ENCODE measurements around the gene GTPBP6. TPM values are rescaled to one million over a fixed set of nuclear protein-coding genes. Genes with fewer than 3 reads are reported as not detected.

GTPBP6 gene
- total RNA-seq, 1 experiment from 2014 or later: 41.6 TPM

DNA sequence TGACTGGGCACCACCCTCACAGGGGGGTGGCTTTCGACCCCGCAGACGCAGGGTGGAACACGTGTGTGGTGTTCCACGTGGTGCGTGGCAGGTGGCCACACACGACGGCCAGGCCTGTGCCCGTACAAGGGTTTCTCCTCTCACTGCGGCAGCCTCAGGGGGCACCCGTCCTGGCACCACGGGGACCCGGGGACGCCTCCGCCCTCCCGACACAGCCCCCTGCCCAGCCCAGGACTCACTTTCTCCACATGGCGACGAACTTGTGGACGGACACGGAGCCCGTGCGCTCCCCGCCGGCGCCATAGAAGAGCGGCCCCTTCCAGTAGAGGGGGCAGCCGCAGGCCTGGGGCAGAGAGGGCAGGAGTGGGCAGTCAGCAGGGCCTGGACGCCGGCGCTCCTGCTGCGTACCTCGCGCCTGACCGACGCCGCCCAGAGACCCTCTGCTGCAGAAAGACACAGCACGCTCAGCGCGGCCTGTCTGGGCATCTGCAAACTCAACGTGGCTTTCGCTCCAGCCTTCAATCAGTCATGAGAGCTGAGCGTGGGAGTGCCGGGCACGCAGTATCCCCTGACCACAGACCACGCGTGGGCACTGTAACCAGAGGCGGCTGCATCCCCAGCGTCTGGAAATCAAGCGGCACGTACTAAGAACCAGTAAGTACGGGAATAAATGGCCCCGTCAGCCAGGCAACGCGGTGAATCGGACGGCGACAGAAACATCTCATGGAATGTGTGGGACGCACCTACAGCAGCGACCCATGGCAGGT is 28.9 kb upstream of the GTPBP6 start:
- H3K9me2 ChIP-seq (ENCODE audit: insufficient read depth): no peaks in the 10 kb centered on the region
- POLR2A ChIA-PET: no interaction called here
- RAD21 ChIA-PET (ENCODE audit: low non-redundant PET in 1 of 2, low total read pairs in 2 of 2, uncharacterized antibody in 2 of 2, unreplicated experiment in 2 of 2): no interaction called here
- CTCF ChIA-PET: no interaction called here
- no peaks in the 10 kb centered on the region for H3K9me3 ChIP-seq (ENCODE audit: control insufficient read depth in 1 of 2, insufficient read depth in 1 of 2, low read depth in 1 of 2, low read length in 2 of 2)
- no peak for TF ChIP-seq EGR1 (IDR thresholded peaks at IDR 0.05; ENCODE audit: low read depth)
- TF ChIP-seq ZNF274 (IDR thresholded peaks at IDR 0.05; ENCODE audit: low read depth, low read length): no peak
- no peak for TF ChIP-seq EZH2 (IDR thresholded peaks at IDR 0.05)
- no peaks in the 10 kb centered on the region for H3K4me1 ChIP-seq (ENCODE audit: control insufficient read depth in 1 of 2, insufficient read depth in 2 of 2, low read length in 2 of 2)
- no peak overlapping the region for H3K4me3 ChIP-seq (replicated peaks in 1 of 2; ENCODE audit: low read depth in 1 of 2, low read length in 2 of 2)
- H3K79me2 ChIP-seq (ENCODE audit: insufficient read depth, low read length): no peaks in the 10 kb centered on the region
- ATAC-seq (no peak), DNase-seq (ENCODE audit: low read depth, low spot score) (no peak)
- H4K20me1 ChIP-seq (ENCODE audit: insufficient read depth): no peaks in the 10 kb centered on the region
- H2AFZ ChIP-seq (ENCODE audit: low read depth, low read length, poor library complexity, severe bottlenecking): no peak overlapping the region
- H3K36me3 ChIP-seq (ENCODE audit: control insufficient read depth in 1 of 2, insufficient read depth in 2 of 2, low read length in 2 of 2): no peaks in the 10 kb centered on the region
- H3K4me2 ChIP-seq (ENCODE audit: low read length): no peak overlapping the region
- no TSS peak for BruUV-seq (replicated peaks)
- no peak overlapping the region for H3K9ac ChIP-seq (ENCODE audit: low read length)
- no peaks in the 10 kb centered on the region for H3K27me3 ChIP-seq (ENCODE audit: insufficient read depth, low read length)
- no peak overlapping the region for H3K27ac ChIP-seq (ENCODE audit: low read depth, low read length)
- intact Hi-C loops (cut with micrococcal nuclease): no loop called here

GRCh38 chrX:346034-346813 is 27.6 kb upstream of the GTPBP6 start:
- ChIA-PET CTCF (no interaction called here), RAD21 (ENCODE audit: low non-redundant PET in 1 of 2, low total read pairs in 2 of 2, uncharacterized antibody in 2 of 2, unreplicated experiment in 2 of 2) (no interaction called here), POLR2A (no interaction called here)
- no peak overlapping the region for H3K4me2 ChIP-seq (ENCODE audit: low read length)
- no peak overlapping the region for H2AFZ ChIP-seq (ENCODE audit: low read depth, low read length, poor library complexity, severe bottlenecking)
- TF ChIP-seq CBX3 (IDR thresholded peaks at IDR 0.05; ENCODE audit: low read depth) (no peak), EGR1 (IDR thresholded peaks at IDR 0.05; ENCODE audit: low read depth) (no peak), YY1 (IDR thresholded peaks at IDR 0.05; ENCODE audit: extremely low read depth, insufficient replicate concordance, low read depth, low read length) (no peak), FOSL1 (IDR thresholded peaks at IDR 0.05; ENCODE audit: low read depth) (no peak), POLR2A (IDR thresholded peaks at IDR 0.05; ENCODE audit: borderline replicate concordance, extremely low read depth, insufficient read depth, insufficient read length) (no peak), SIN3A (IDR thresholded peaks at IDR 0.05; ENCODE audit: low read depth) (no peak), POLR2AphosphoS5 (IDR thresholded peaks at IDR 0.05; ENCODE audit: low read depth, low read length) (no peak), RAD21 (IDR thresholded peaks at IDR 0.05; ENCODE audit: low read depth) (no peak)
- H3K27me3 ChIP-seq (ENCODE audit: insufficient read depth, low read length): no peaks in the 10 kb centered on the region
- H4K20me1 ChIP-seq (ENCODE audit: insufficient read depth): no peaks in the 10 kb centered on the region
- no peaks in the 10 kb centered on the region for H3K4me1 ChIP-seq (ENCODE audit: control insufficient read depth in 1 of 2, insufficient read depth in 2 of 2, low read length in 2 of 2)
- DNase-seq (ENCODE audit: low read depth, low spot score) (no peak), ATAC-seq (no peak)
- no peaks in the 10 kb centered on the region for H3K79me2 ChIP-seq (ENCODE audit: insufficient read depth, low read length)
- no peak overlapping the region for H3K9ac ChIP-seq (ENCODE audit: low read length)
- BruUV-seq (replicated peaks): no TSS peak
- H3K36me3 ChIP-seq (ENCODE audit: control insufficient read depth in 1 of 2, insufficient read depth in 2 of 2, low read length in 2 of 2): no peaks in the 10 kb centered on the region
- no peaks in the 10 kb centered on the region for H3K9me3 ChIP-seq (ENCODE audit: control insufficient read depth in 1 of 2, insufficient read depth in 1 of 2, low read depth in 1 of 2, low read length in 2 of 2)
- no peak overlapping the region for H3K4me3 ChIP-seq (replicated peaks in 1 of 2; ENCODE audit: low read depth in 1 of 2, low read length in 2 of 2)
- intact Hi-C loops (cut with micrococcal nuclease): no loop called here
- no peaks in the 10 kb centered on the region for H3K9me2 ChIP-seq (ENCODE audit: insufficient read depth)
- no peak overlapping the region for H3K27ac ChIP-seq (ENCODE audit: low read depth, low read length)

All from HCT116 (cell line).